Calu3 (cell line): Measurements from ENCODE around the gene COL19A1. TPM values are rescaled to one million over a fixed set of nuclear protein-coding genes. Genes with fewer than 3 reads are reported as not detected.
A peak's percentile ranks its signal among the peaks of the same experiment; 100 is the strongest.

ENCODE experiments used
- BruUV-seq: library from RNA; stranded (reverse); fragments of 400-500 nt; replicated peaks from 2 replicates; lab custom pipeline; 2021; lab: Mats Ljungman, UMichigan
- CTCF ChIA-PET: fragments of 300-600 bp; sonication (Branson Sonifier 250); formaldehyde crosslinking; loops from one replicate; lab custom pipeline; 2022; ENCODE audit warnings: antibody characterized with exemption; lab: Charles Lee
- DNase-seq: peaks from one replicate; pipeline ENCODE4 v3.0.0; 2022
- H3K27ac Mint-ChIP-seq: one replicate; pipeline ENCODE4 v1.8.0; 2022; ENCODE audit warnings: mixed read lengths; ENCODE audit not compliant: unreplicated experiment
- H3K27me3 Mint-ChIP-seq: one replicate; pipeline ENCODE4 v1.8.0; 2022; ENCODE audit warnings: mixed read lengths; ENCODE audit not compliant: unreplicated experiment
- H3K36me3 Mint-ChIP-seq: one replicate; pipeline ENCODE4 v1.8.0; 2022; ENCODE audit warnings: mild to moderate bottlenecking, moderate library complexity, mixed read lengths; ENCODE audit not compliant: insufficient read depth, unreplicated experiment
- H3K4me1 Mint-ChIP-seq: one replicate; pipeline ENCODE4 v1.8.0; 2022; ENCODE audit warnings: mild to moderate bottlenecking, low read depth, mixed read lengths; ENCODE audit not compliant: unreplicated experiment
- H3K4me3 Mint-ChIP-seq: one replicate; pipeline ENCODE4 v1.8.0; 2022; ENCODE audit warnings: mild to moderate bottlenecking, low read depth, moderate library complexity, mixed read lengths; ENCODE audit not compliant: unreplicated experiment
- H3K9me3 Mint-ChIP-seq: one replicate; pipeline ENCODE4 v1.8.0; 2022; ENCODE audit warnings: low read depth, mixed read lengths; ENCODE audit not compliant: unreplicated experiment
- intact Hi-C: fragments of 100-400 bp; cut with micrococcal nuclease; formaldehyde crosslinking; loops from one replicate; pipeline ENCODE4 v1.10.0; 2022; ENCODE audit not compliant: unreplicated experiment
- total RNA-seq: library from RNA; stranded (reverse); gene quantifications from 2 replicates; pipeline ENCODE4 v1.2.3, GENCODE V29; 2022
- TF ChIP-seq, protein P1 (sequence below): fragments of 200-600 bp; IDR thresholded peaks from one replicate; pipeline ENCODE4 v1.8.0; 2022; ENCODE audit warnings: antibody characterized with exemption; ENCODE audit not compliant: unreplicated experiment

The COL19A1 gene
- total RNA-seq, 1 experiment from 2014 or later: not detected

DNA sequence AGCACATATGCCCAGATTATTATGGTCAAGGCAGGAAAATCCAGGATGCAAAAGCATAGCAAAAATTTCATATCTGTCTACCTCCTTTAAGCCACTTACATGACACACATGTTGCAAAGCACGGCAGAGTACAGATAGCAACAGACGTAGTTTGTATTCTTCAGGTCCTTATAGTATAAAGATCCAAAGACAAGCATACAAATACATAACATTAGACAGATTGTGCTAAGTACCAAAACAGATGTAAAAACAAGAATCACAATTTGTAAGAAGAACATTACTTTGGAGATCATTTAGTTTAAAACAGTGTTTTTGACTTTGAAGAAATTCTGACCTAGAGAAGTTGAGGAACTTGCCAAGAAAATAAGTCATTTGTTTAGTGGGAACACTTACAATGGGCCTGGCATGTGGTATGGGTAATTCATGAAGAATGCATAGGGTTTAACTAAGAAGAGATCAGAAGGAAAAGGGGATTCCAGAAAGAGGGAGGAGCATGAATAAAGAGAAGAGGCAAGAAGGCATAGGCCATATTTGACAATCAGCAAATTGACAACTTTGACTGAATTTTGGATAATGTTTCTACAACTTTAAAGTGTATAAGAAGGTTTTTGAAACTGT lies 39.0 kb upstream of the COL19A1 start:
- CTCF ChIA-PET: no interaction called here
- TF ChIP-seq, protein P1, sequence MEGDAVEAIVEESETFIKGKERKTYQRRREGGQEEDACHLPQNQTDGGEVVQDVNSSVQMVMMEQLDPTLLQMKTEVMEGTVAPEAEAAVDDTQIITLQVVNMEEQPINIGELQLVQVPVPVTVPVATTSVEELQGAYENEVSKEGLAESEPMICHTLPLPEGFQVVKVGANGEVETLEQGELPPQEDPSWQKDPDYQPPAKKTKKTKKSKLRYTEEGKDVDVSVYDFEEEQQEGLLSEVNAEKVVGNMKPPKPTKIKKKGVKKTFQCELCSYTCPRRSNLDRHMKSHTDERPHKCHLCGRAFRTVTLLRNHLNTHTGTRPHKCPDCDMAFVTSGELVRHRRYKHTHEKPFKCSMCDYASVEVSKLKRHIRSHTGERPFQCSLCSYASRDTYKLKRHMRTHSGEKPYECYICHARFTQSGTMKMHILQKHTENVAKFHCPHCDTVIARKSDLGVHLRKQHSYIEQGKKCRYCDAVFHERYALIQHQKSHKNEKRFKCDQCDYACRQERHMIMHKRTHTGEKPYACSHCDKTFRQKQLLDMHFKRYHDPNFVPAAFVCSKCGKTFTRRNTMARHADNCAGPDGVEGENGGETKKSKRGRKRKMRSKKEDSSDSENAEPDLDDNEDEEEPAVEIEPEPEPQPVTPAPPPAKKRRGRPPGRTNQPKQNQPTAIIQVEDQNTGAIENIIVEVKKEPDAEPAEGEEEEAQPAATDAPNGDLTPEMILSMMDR: no peak
- H3K27me3 Mint-ChIP-seq: no peaks in the 10 kb centered on the region
- no peaks in the 10 kb centered on the region for H3K36me3 Mint-ChIP-seq
- no peak overlapping the region for H3K27ac Mint-ChIP-seq
- no peak for DNase-seq
- H3K9me3 Mint-ChIP-seq: no peaks in the 10 kb centered on the region
- no peak overlapping the region for H3K4me3 Mint-ChIP-seq
- no TSS peak for BruUV-seq
- intact Hi-C loops: no loop called here
- no peaks in the 10 kb centered on the region for H3K4me1 Mint-ChIP-seq

DNA sequence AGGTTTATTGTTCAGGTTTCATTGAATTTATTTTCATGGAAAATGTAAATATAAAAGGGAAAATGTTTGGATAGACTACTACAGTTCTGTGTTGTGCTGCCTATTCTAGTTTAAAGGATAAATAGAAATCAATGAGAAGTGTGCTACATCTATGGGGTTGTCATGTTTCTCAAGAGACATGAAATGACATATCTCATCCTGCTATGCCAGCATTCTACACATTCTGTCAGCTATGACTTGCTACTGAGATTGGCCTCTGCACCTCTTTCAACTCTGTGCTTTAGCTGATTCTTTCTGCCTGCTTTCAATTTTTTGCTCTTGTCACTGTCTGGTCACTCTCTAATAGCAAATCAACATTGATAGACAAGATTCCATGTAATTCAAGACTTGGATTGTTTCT lies 33.8 kb upstream of the COL19A1 start:
- no peak overlapping the region for H3K27ac Mint-ChIP-seq
- CTCF ChIA-PET: no interaction called here
- TF ChIP-seq, protein P1: no peak
- no peaks in the 10 kb centered on the region for H3K27me3 Mint-ChIP-seq
- no TSS peak for BruUV-seq
- no peak for DNase-seq
- H3K36me3 Mint-ChIP-seq: no peaks in the 10 kb centered on the region
- intact Hi-C loops: no loop called here
- no peaks in the 10 kb centered on the region for H3K9me3 Mint-ChIP-seq
- H3K4me3 Mint-ChIP-seq: no peak overlapping the region
- H3K4me1 Mint-ChIP-seq: no peaks in the 10 kb centered on the region

DNA sequence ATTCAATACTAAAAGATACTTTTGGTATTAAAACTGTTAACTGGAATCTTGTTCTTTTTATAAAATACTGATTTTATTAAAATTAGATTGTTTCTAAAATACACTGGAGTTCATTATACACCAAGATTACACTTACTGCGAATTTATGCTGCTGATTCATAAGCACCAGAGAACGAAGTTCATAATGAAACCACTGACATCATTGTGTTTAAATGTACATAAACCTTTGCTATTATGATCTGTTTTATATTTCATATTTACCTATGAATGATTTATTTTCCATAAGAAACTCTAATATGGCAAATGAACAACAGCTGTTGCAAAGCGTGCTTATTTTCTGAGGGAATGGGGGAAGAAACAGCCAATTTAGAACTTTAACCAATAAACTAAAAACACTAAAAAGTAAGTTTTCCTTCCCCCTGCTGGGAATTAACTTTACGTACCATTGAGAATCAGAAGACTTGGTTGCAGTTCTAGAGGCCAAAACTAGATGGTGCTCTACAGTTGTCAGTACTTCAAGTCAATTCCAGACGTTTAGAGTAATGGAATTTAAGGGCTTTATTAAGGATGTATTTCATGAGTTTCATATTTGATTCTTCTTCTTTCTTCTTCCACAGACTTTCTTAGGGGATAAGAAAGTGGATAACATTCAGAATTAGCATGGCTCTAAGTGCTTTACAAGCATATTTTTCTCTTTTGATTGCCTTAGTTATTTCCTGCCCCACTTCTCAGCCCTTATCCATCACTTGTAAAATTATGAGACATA lies 30.8 kb upstream of the COL19A1 start:
- intact Hi-C loops: loop anchor here (1.0 to 2.0 kb wide), 2 partner anchors 273 to 331 kb away; no protein-coding TSS in a partner anchor
- H3K4me1 Mint-ChIP-seq: no peaks in the 10 kb centered on the region
- H3K27me3 Mint-ChIP-seq: no peaks in the 10 kb centered on the region
- H3K36me3 Mint-ChIP-seq: no peaks in the 10 kb centered on the region
- peak; percentile 27 for DNase-seq
- no peak overlapping the region for H3K4me3 Mint-ChIP-seq
- no peaks in the 10 kb centered on the region for H3K9me3 Mint-ChIP-seq
- H3K27ac Mint-ChIP-seq: no peak overlapping the region
- TF ChIP-seq, protein P1: peak; percentile 63
- BruUV-seq: no TSS peak
- CTCF ChIA-PET: interaction anchor here (1.2 kb wide), 1 partner anchor 39 kb away, joined by 4 read pairs; the partner anchor contains the start of gene LMBRD1

DNA sequence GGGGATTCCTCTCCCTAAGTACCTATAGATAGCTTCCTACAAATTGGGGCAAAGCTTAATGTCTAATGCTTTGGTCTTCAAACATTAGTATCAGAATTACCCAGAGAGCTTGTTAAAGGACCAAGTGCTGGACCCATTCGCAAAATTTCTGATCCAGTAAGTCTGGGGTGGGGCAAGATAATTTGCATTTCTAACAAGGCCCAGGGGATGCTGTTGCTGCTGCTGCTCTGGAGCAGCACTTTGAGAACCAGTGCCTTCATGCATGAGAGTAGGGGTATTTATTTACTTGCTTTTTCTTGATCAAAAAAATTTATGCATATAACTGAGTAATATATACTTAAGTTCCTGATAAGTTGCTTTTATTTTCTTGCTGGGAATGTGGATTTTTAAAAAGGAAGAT lies 24.5 kb upstream of the COL19A1 start:
- no peak for DNase-seq
- Mint-ChIP-seq H3K27me3 (no peaks in the 10 kb centered on the region), H3K27ac (no peak overlapping the region), H3K4me3 (no peak overlapping the region), H3K4me1 (no peaks in the 10 kb centered on the region), H3K36me3 (no peaks in the 10 kb centered on the region), H3K9me3 (no peaks in the 10 kb centered on the region)
- no TSS peak for BruUV-seq
- TF ChIP-seq, protein P1: no peak
- CTCF ChIA-PET: no interaction called here
- intact Hi-C loops: no loop called here
